ENCODE results near the gene RPL36. TPM values are rescaled to one million over a fixed set of nuclear protein-coding genes. Genes with fewer than 3 reads are reported as not detected.

RPL36 gene
- total RNA-seq: 100 to 1,000 TPM in 3 of 4 donors, 10 to 100 TPM in 1; 87.9 to 636 (median 329) TPM

- Histone ChIP-seq H3K4me3 (peak within 1 kb of the TSS; percentile 58 to 80 (median 65)), H3K27me3 (no peaks in the 10 kb centered on the region), H3K27ac (peak within 1 kb of the TSS; percentile 91 to 93 (median 92)), H3K9me3 (no peaks in the 10 kb centered on the region), H3K4me1 (peaks cover 0 to 39% (median 27%) of the 10 kb centered on the region in 4 donors), H3K36me3 (peaks cover 0 to 15% (median 3%) of the 10 kb centered on the region in 4 donors)
- in situ Hi-C loops (cut with MboI; ENCODE audit: low pct_ligation_motif_present in 1 of 4, low pct_unique_long_range_greater_than_20kb in 1 of 4, low sequenced_read_pairs in 3 of 4) (no loop called here), intact Hi-C loops (cut with DNase I; ENCODE audit: low total_unique reads) (no loop called here)
- 1% methylated on average over 71 of the region's 73 CpGs; no CpG with 5 or more reads in 1 of the 2 donors for WGBS, 2 donors (ENCODE audit: low coverage in 1 of 2)
- TF ChIP-seq POLR2AphosphoS5 (IDR thresholded peaks at IDR 0.05): peak; percentile 95 to 99 (median 99)
- peak; percentile 95 for TF ChIP-seq POLR2A (IDR thresholded peaks at IDR 0.05)
- TF ChIP-seq CTCF (IDR thresholded peaks at IDR 0.05): peak; percentile 95 to 99 (median 97)
- no peak for TF ChIP-seq EP300 (IDR thresholded peaks at IDR 0.05; ENCODE audit: low read depth)
- peak; percentile 99 for DNase-seq
Observed at GRCh38 chr19:5690125-5690954, at the start of gene RPL36. Gene RPL36 (plus strand): TSS chr19:5690295. CDS start chr19:5690508, 213 bp downstream.

GRCh38 chr19:5641171-5641570, 48.9 kb upstream of the RPL36 start:
- intact Hi-C loops (cut with DNase I; ENCODE audit: low total_unique reads): no loop called here
- Histone ChIP-seq H3K4me3 (no peak overlapping the region), H3K27ac (no peak overlapping the region), H3K36me3 (peaks cover 0 to 43% (median 14%) of the 10 kb centered on the region in 4 donors), H3K27me3 (no peaks in the 10 kb centered on the region), H3K4me1 (peaks cover 0 to 14% (median 0%) of the 10 kb centered on the region in 4 donors), H3K9me3 (no peaks in the 10 kb centered on the region)
- WGBS, 2 donors (ENCODE audit: low coverage in 1 of 2): 96 to 98% methylated on average over 3 to 4 of the region's 4 CpGs
- TF ChIP-seq CTCF (IDR thresholded peaks at IDR 0.05) (no peak), EP300 (IDR thresholded peaks at IDR 0.05; ENCODE audit: low read depth) (no peak), POLR2A (IDR thresholded peaks at IDR 0.05) (no peak), POLR2AphosphoS5 (IDR thresholded peaks at IDR 0.05) (no peak)
- in situ Hi-C loops (cut with MboI; ENCODE audit: low pct_ligation_motif_present in 1 of 4, low pct_unique_long_range_greater_than_20kb in 1 of 4, low sequenced_read_pairs in 3 of 4): no loop called here
- DNase-seq: no peak

- Histone ChIP-seq H3K27me3 (no peaks in the 10 kb centered on the region), H3K4me1 (peaks cover 0 to 14% (median 0%) of the 10 kb centered on the region in 4 donors), H3K27ac (no peak overlapping the region), H3K36me3 (peaks cover 0 to 52% (median 19%) of the 10 kb centered on the region in 4 donors), H3K9me3 (no peaks in the 10 kb centered on the region), H3K4me3 (no peak overlapping the region)
- intact Hi-C loops (cut with DNase I; ENCODE audit: low total_unique reads): no loop called here
- DNase-seq: no peak
- in situ Hi-C loops (cut with MboI; ENCODE audit: low pct_ligation_motif_present in 1 of 4, low pct_unique_long_range_greater_than_20kb in 1 of 4, low sequenced_read_pairs in 3 of 4): no loop called here
- TF ChIP-seq POLR2AphosphoS5 (IDR thresholded peaks at IDR 0.05) (no peak), CTCF (IDR thresholded peaks at IDR 0.05) (no peak), EP300 (IDR thresholded peaks at IDR 0.05; ENCODE audit: low read depth) (no peak), POLR2A (IDR thresholded peaks at IDR 0.05) (no peak)
- 95 to 100% methylated on average over 1 to 2 of the region's 2 CpGs for WGBS, 2 donors (ENCODE audit: low coverage in 1 of 2)
Observed at GRCh38 chr19:5642204-5642603, 47.9 kb upstream of the RPL36 start.

- WGBS, 2 donors (ENCODE audit: low coverage in 1 of 2): 80 to 88% methylated on average over 1 to 4 of the region's 4 CpGs
- no peak for DNase-seq
- Histone ChIP-seq H3K36me3 (peaks cover 0 to 60% (median 27%) of the 10 kb centered on the region in 4 donors), H3K9me3 (no peaks in the 10 kb centered on the region), H3K27me3 (no peaks in the 10 kb centered on the region), H3K27ac (no peak overlapping the region), H3K4me3 (no peak overlapping the region), H3K4me1 (peaks cover 0 to 7% (median 0%) of the 10 kb centered on the region in 4 donors)
- no peak for TF ChIP-seq POLR2A (IDR thresholded peaks at IDR 0.05)
- no peak for TF ChIP-seq POLR2AphosphoS5 (IDR thresholded peaks at IDR 0.05)
- no peak for TF ChIP-seq CTCF (IDR thresholded peaks at IDR 0.05)
- TF ChIP-seq EP300 (IDR thresholded peaks at IDR 0.05; ENCODE audit: low read depth): no peak
- intact Hi-C loops (cut with DNase I; ENCODE audit: low total_unique reads): no loop called here
- in situ Hi-C loops (cut with MboI; ENCODE audit: low pct_ligation_motif_present in 1 of 4, low pct_unique_long_range_greater_than_20kb in 1 of 4, low sequenced_read_pairs in 3 of 4): no loop called here
Observed at GRCh38 chr19:5643060-5643459, 47.0 kb upstream of the RPL36 start.

Data from transverse colon (tissue), 4 donors.